ENCODE results near the gene CISH.

Gene CISH

DNA sequence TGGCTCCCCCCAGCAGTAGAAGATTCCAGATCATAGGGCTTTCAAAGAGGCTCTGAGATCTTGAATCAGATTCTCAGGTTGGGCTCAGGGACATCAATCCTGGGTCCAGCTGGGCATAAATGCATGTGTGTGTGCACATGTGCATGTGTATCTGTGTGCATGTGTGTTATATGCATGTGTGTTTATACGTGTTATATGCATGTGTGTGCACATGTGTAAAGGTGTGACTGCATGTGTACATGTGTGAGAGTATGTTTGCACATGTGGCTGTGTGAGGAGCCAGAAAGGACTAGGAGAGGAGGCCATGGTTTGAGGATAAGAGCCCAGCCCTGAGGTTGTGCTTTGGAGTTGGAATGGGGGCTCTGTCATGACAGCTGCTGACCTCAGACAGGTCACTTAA, 3.6 kb upstream of the CISH start:
- no peak for TF ChIP-seq EZH2phosphoT487 (conservative IDR thresholded peaks at IDR 0.05; ENCODE audit: low read length)
- TF ChIP-seq, protein P1, sequence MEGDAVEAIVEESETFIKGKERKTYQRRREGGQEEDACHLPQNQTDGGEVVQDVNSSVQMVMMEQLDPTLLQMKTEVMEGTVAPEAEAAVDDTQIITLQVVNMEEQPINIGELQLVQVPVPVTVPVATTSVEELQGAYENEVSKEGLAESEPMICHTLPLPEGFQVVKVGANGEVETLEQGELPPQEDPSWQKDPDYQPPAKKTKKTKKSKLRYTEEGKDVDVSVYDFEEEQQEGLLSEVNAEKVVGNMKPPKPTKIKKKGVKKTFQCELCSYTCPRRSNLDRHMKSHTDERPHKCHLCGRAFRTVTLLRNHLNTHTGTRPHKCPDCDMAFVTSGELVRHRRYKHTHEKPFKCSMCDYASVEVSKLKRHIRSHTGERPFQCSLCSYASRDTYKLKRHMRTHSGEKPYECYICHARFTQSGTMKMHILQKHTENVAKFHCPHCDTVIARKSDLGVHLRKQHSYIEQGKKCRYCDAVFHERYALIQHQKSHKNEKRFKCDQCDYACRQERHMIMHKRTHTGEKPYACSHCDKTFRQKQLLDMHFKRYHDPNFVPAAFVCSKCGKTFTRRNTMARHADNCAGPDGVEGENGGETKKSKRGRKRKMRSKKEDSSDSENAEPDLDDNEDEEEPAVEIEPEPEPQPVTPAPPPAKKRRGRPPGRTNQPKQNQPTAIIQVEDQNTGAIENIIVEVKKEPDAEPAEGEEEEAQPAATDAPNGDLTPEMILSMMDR (IDR thresholded peaks at IDR 0.05; ENCODE audit: insufficient read depth, low read length, poor library complexity, severe bottlenecking) = no peak
- H3K36me3 ChIP-seq (ENCODE audit: low read length) = no peaks in the 10 kb centered on the region
- H3K9ac ChIP-seq (ENCODE audit: low read length) = no peak overlapping the region
- H3K27ac ChIP-seq (ENCODE audit: low read depth, low read length) = no peak overlapping the region
- H3K4me2 ChIP-seq (ENCODE audit: low read depth, low read length, poor library complexity, severe bottlenecking) = no peak overlapping the region
- H3F3A ChIP-seq (ENCODE audit: insufficient read depth) = no peaks in the 10 kb centered on the region
- H3K9me2 ChIP-seq (replicated peaks; ENCODE audit: insufficient read depth, low read length) = no peaks in the 10 kb centered on the region
- H3K4me3 ChIP-seq (ENCODE audit: insufficient read depth, low read length, poor library complexity, severe bottlenecking) = no peak overlapping the region
- no peaks in the 10 kb centered on the region for H3K27me3 ChIP-seq (ENCODE audit: low read length)
- no peaks in the 10 kb centered on the region for H3K9me3 ChIP-seq (ENCODE audit: insufficient read depth, low read length)
- no peaks in the 10 kb centered on the region for H4K20me1 ChIP-seq (ENCODE audit: low read depth, low read length)
- H2AFZ ChIP-seq (ENCODE audit: low read depth, low read length, severe bottlenecking) = no peak overlapping the region
- no peaks in the 10 kb centered on the region for H3K79me2 ChIP-seq (ENCODE audit: insufficient read depth, low read length)

DNA sequence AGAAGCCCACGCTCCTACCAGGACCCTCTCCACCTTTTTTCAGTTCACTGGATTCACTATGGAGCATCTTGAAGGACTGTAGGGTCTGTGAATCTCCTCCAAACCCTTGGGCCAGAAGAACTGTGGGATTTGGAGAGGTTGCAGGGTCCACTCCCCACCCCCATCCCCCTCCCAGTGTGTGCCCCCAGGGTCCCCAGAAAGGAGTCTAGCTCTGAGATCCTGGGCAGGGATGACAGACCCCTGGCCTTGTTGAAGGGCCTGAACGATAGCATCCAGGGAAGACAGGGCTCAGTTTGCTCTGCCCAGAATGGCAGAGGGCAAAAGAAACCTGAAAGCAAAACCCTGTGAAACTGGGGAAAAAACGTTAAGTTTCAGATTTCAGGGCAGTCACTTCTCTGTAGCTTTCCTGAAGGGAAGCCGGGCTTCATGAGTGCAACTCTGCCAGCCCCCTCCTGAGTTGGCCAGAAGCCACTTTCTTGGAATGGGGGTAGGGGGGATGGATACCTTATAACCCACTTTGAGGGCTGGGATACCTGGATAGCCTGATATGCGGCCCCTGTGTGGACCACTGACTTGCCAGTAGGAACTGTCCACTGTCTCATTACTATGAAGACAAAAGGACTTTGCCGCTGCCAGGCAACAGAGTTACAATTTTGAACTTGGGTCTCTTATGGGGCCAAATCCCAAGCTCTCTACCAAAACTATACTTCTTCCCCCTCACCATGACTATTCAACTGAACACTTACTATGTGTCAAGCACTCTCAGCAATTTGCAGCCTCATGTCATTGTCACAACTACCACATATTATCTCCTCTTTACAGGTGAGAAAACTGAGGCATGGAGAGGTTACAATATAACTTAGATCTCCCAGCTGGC, 1.6 kb upstream of the CISH start:
- no peak overlapping the region for H2AFZ ChIP-seq (ENCODE audit: low read depth, low read length, severe bottlenecking)
- no peak overlapping the region for H3K9ac ChIP-seq (ENCODE audit: low read length)
- no peak overlapping the region for H3K27ac ChIP-seq (ENCODE audit: low read depth, low read length)
- no peaks in the 10 kb centered on the region for H4K20me1 ChIP-seq (ENCODE audit: low read depth, low read length)
- H3K36me3 ChIP-seq (ENCODE audit: low read length) = no peaks in the 10 kb centered on the region
- TF ChIP-seq, protein P1 (IDR thresholded peaks at IDR 0.05; ENCODE audit: insufficient read depth, low read length, poor library complexity, severe bottlenecking) = no peak
- no peak for TF ChIP-seq EZH2phosphoT487 (conservative IDR thresholded peaks at IDR 0.05; ENCODE audit: low read length)
- no peaks in the 10 kb centered on the region for H3K79me2 ChIP-seq (ENCODE audit: insufficient read depth, low read length)
- no peaks in the 10 kb centered on the region for H3K9me3 ChIP-seq (ENCODE audit: insufficient read depth, low read length)
- H3K9me2 ChIP-seq (replicated peaks; ENCODE audit: insufficient read depth, low read length) = no peaks in the 10 kb centered on the region
- H3K4me3 ChIP-seq (ENCODE audit: insufficient read depth, low read length, poor library complexity, severe bottlenecking) = no peak overlapping the region
- H3F3A ChIP-seq (ENCODE audit: insufficient read depth) = no peaks in the 10 kb centered on the region
- H3K4me2 ChIP-seq (ENCODE audit: low read depth, low read length, poor library complexity, severe bottlenecking) = no peak overlapping the region
- no peaks in the 10 kb centered on the region for H3K27me3 ChIP-seq (ENCODE audit: low read length)

DNA sequence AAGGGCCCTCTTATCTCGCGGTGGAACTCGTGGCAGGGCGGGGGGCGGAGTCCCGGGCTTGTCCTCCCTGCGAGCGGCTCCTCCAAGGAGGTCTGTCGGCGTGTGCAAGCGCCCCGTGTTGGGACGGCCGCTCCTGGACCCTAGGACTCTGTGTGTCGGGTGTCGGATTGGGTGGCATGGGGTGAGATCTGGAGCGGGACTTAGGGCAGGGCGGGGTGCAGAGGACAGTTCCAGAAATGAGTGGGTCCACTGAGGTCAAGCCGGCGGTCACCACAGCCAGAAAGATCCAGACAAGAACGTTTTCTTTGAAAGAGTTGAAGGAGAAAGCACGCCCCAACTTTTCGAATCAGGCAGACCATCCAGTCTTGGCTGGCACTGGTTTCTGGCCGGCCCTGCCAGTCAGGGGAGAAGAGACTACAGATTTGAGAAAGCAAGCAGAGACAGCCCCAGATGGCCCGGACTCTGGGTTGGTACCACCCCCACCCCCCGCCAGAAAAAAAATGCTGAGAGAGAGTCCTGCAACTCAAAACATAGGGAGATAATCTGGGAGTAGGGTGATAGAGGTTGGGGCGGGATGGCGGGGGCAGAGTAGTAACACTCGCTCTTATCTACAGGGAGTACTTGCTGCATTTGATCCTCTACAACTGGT, 784 bp upstream of the CISH start:
- TF ChIP-seq, protein P1 (IDR thresholded peaks at IDR 0.05; ENCODE audit: insufficient read depth, low read length, poor library complexity, severe bottlenecking) = no peak
- no peak for TF ChIP-seq EZH2phosphoT487 (conservative IDR thresholded peaks at IDR 0.05; ENCODE audit: low read length)
- Histone ChIP-seq H3K27me3 (ENCODE audit: low read length) (no peaks in the 10 kb centered on the region), H4K20me1 (ENCODE audit: low read depth, low read length) (no peaks in the 10 kb centered on the region)

More for the DNA sequence above, 784 bp upstream of the CISH start:
- peak overlapping the region; percentile 46; the same call in 1 of the 2 replicates for H3K9ac ChIP-seq (ENCODE audit: low read length)
- peak overlapping the region; percentile 86 for H2AFZ ChIP-seq (ENCODE audit: low read depth, low read length, severe bottlenecking)
- H3K4me3 ChIP-seq (ENCODE audit: insufficient read depth, low read length, poor library complexity, severe bottlenecking) = peak overlapping the region; percentile 55
- no peaks in the 10 kb centered on the region for H3K9me2 ChIP-seq (replicated peaks; ENCODE audit: insufficient read depth, low read length)
- no peaks in the 10 kb centered on the region for H3K9me3 ChIP-seq (ENCODE audit: insufficient read depth, low read length)
- H3K27ac ChIP-seq (ENCODE audit: low read depth, low read length) = no peak overlapping the region
- no peaks in the 10 kb centered on the region for H3K79me2 ChIP-seq (ENCODE audit: insufficient read depth, low read length)
- peak overlapping the region; percentile 84 for H3K4me2 ChIP-seq (ENCODE audit: low read depth, low read length, poor library complexity, severe bottlenecking)
- H3F3A ChIP-seq (ENCODE audit: insufficient read depth) = no peaks in the 10 kb centered on the region
- no peaks in the 10 kb centered on the region for H3K36me3 ChIP-seq (ENCODE audit: low read length)
